Colonic mucosa (tissue), 4 donors: Measurements from ENCODE around the gene MOCOS. TPM values are rescaled to one million over a fixed set of nuclear protein-coding genes. Genes with fewer than 3 reads are reported as not detected.
"Not testable (repeated sequence)": the region's sequence is repeated elsewhere in the genome, so short reads cannot be mapped to it uniquely, and the experiment has no call there.

Source experiments
- DNase-seq: peaks from one replicate; pipeline ENCODE4 v3.0.0-alpha.2; 2020
- H3K27ac ChIP-seq: fragments of 200-600 bp; one replicate; pipeline ENCODE4 v1.8.0; 2021
- H3K27me3 ChIP-seq: fragments of 200-600 bp; one replicate; pipeline ENCODE4 v1.8.0; 2021
- H3K36me3 ChIP-seq: fragments of 200-600 bp; one replicate; pipeline ENCODE4 v1.8.0; 2021
- H3K4me1 ChIP-seq: fragments of 200-600 bp; one replicate; pipeline ENCODE4 v1.8.0; 2021; ENCODE audit warnings: mild to moderate bottlenecking
- H3K4me3 ChIP-seq: fragments of 200-600 bp; one replicate; pipeline ENCODE4 v1.8.0; 2021
- H3K9ac ChIP-seq, 2 donors: one replicate each; pipeline ENCODE4 v1.7.0; 2013; ENCODE audit warnings: control low read depth in 2 of 2, low read depth in 2 of 2, low read length in 2 of 2
- H3K9me3 ChIP-seq: fragments of 200-600 bp; one replicate; pipeline ENCODE4 v1.8.0; 2021
- intact Hi-C: fragments of 100-400 bp; cut with DNase I; formaldehyde crosslinking; loops from one replicate; pipeline ENCODE4 v1.14.1; 2022
- total RNA-seq, 2 donors: library from RNA; stranded (reverse); fragmentation: NEBNext Ultra II Directional in 1 of 2; extraction: Animal tissue kit (Norgen Biotek cat#: 25700) in 1 of 2; gene quantifications; one replicate each; pipeline ENCODE4 v1.2.1, GENCODE V29; 2021
- TF ChIP-seq, protein P1 (sequence below): fragments of 200-600 bp; IDR thresholded peaks from one replicate; pipeline ENCODE4 v1.8.0; 2022; ENCODE audit warnings: antibody characterized with exemption, mild to moderate bottlenecking
- donor health status: healthy.
- donor health status: DM: no; HTN: no; CAD: no.
- donor health status: DM: no; HTN: no; CAD: no.

MOCOS gene
- total RNA-seq, 2 donors from 2014 or later = 6.8 to 10.0 TPM

DNA sequence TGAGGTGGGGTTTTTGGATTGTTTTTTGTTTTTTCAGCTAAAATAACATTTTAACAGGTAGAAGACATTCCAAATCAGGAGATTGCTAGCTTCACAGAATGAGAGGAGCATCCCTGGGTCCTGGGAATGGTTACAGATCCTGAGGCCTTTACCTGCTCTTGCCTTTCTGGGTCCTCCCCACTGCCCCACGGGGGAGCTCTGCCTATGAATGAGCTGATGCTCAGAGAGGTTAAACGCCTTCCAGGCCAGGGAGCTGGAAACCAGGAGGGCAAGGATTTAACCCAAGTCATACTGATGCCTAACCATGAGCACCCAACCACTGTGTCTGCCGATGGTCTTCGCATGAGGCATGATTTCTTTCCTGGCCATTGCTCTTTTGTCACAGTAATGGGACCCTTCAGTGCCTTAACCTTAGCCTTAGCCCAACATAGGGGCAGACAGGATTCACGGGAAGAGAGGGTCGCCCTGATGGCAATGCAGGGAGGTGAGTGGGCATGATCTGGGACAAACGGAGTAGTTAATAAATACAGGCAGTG, 16.1 kb downstream of the MOCOS start:
- DNase-seq = no peak
- no peak overlapping the region for H3K4me3 ChIP-seq
- no peaks in the 10 kb centered on the region for H3K27me3 ChIP-seq
- no peaks in the 10 kb centered on the region for H3K9me3 ChIP-seq
- no peaks in the 10 kb centered on the region for H3K4me1 ChIP-seq
- no peaks in the 10 kb centered on the region for H3K36me3 ChIP-seq
- TF ChIP-seq, protein P1, sequence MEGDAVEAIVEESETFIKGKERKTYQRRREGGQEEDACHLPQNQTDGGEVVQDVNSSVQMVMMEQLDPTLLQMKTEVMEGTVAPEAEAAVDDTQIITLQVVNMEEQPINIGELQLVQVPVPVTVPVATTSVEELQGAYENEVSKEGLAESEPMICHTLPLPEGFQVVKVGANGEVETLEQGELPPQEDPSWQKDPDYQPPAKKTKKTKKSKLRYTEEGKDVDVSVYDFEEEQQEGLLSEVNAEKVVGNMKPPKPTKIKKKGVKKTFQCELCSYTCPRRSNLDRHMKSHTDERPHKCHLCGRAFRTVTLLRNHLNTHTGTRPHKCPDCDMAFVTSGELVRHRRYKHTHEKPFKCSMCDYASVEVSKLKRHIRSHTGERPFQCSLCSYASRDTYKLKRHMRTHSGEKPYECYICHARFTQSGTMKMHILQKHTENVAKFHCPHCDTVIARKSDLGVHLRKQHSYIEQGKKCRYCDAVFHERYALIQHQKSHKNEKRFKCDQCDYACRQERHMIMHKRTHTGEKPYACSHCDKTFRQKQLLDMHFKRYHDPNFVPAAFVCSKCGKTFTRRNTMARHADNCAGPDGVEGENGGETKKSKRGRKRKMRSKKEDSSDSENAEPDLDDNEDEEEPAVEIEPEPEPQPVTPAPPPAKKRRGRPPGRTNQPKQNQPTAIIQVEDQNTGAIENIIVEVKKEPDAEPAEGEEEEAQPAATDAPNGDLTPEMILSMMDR = no peak
- H3K27ac ChIP-seq = no peak overlapping the region
- H3K9ac ChIP-seq = no peak overlapping the region
- intact Hi-C loops = no loop called here

DNA sequence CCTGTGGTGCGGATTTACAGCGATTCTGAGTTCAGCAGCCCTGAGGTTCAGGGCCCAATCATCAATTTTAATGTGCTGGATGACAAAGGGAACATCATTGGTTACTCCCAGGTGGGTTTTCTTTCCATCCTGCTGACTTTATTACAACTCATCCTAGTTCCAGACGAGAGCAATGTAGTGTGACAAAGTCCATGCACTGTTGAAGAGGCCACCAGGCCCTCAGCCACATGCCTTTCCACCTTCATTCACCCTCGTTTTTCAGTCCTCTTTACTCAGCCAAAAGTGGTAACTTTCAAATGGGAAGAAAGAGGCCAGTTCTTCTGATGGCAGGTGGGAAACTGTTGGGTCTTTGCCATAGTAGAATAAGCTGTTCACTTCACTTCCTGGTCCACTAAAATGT, 17.9 kb downstream of the MOCOS start:
- H3K36me3 ChIP-seq = no peaks in the 10 kb centered on the region
- H3K9me3 ChIP-seq = no peaks in the 10 kb centered on the region
- H3K9ac ChIP-seq = no peak overlapping the region
- no peak for DNase-seq
- no peaks in the 10 kb centered on the region for H3K27me3 ChIP-seq
- H3K4me3 ChIP-seq = no peak overlapping the region
- H3K27ac ChIP-seq = no peak overlapping the region
- intact Hi-C loops = no loop called here
- no peaks in the 10 kb centered on the region for H3K4me1 ChIP-seq
- TF ChIP-seq, protein P1 = no peak

DNA sequence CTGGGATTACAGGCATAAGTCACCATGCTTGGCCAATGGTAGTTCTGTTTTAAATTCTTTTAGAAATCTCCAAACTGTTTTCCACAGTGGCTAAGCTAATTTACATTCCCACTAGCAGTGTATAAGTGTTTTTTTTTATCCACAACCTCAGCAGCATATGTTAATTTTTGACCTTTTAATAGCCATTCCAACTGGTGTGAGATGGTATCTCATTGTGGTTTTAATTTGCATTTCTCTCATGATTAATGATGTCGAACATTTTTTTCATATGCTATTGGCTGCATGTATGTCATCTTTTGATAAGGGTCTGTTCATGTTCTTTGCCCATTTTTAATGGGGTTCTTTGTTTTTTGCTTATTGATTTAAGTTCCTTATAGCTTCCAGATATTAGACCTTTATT, 20.0 kb downstream of the MOCOS start:
- Histone ChIP-seq H3K27ac (no peak overlapping the region), H3K4me3 (no peak overlapping the region), H3K27me3 (no peaks in the 10 kb centered on the region), H3K9me3 (no peaks in the 10 kb centered on the region), H3K4me1 (no peaks in the 10 kb centered on the region), H3K9ac (no peak overlapping the region), H3K36me3 (no peaks in the 10 kb centered on the region)
- TF ChIP-seq, protein P1 = no peak
- no peak for DNase-seq
- intact Hi-C loops = no loop called here

DNA sequence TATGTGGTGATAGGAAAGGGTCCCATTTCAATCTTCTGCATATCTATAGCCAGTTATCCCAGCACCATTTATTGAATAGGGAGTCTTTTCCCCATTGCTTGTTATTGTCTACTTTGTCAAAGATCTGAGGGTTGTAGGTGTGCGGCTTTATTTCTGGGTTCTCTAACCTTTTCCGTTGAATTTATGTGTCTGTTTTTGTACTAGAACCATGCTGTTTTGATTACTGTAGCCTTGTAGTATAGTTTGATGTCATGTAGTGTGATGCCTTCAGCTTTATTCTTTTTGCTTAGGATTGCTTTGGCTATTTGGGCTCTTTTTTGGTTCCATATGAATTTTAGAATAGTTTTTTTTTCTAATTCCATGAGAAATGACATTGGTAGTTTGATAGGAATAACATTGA, 20.7 kb downstream of the MOCOS start:
- intact Hi-C loops, H3K9ac ChIP-seq, H3K36me3 ChIP-seq, H3K4me3 ChIP-seq, H3K4me1 ChIP-seq, H3K9me3 ChIP-seq, H3K27me3 ChIP-seq, H3K27ac ChIP-seq, DNase-seq: not testable (repeated sequence)

DNA sequence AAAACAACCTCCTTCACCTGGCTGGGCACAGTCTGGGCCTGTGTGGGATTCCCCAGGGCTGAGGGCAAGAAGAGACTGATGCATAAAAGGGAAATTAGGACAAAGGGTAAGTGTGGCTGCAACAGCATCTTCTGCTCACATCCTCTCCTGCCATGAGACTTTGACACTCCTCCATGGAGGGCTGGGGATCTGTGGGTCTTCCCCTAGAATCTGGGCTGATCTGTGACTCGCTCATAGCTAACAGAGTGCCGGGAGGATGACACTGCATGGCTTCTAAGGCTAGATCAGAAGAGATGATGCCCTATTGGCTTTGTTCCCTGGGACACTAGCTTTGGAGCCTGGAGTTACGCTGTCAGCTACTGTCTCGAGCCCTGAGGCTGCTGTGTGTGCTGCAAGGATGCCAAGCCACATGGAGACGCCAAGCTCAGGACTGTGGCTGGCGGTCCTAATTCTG, 24.3 kb downstream of the MOCOS start:
- intact Hi-C loops = no loop called here
- Histone ChIP-seq H3K4me3 (no peak overlapping the region), H3K4me1 (no peaks in the 10 kb centered on the region), H3K9me3 (no peaks in the 10 kb centered on the region), H3K27me3 (no peaks in the 10 kb centered on the region), H3K9ac (no peak overlapping the region), H3K36me3 (no peaks in the 10 kb centered on the region), H3K27ac (no peak overlapping the region)
- TF ChIP-seq, protein P1 = no peak
- DNase-seq = no peak

DNA sequence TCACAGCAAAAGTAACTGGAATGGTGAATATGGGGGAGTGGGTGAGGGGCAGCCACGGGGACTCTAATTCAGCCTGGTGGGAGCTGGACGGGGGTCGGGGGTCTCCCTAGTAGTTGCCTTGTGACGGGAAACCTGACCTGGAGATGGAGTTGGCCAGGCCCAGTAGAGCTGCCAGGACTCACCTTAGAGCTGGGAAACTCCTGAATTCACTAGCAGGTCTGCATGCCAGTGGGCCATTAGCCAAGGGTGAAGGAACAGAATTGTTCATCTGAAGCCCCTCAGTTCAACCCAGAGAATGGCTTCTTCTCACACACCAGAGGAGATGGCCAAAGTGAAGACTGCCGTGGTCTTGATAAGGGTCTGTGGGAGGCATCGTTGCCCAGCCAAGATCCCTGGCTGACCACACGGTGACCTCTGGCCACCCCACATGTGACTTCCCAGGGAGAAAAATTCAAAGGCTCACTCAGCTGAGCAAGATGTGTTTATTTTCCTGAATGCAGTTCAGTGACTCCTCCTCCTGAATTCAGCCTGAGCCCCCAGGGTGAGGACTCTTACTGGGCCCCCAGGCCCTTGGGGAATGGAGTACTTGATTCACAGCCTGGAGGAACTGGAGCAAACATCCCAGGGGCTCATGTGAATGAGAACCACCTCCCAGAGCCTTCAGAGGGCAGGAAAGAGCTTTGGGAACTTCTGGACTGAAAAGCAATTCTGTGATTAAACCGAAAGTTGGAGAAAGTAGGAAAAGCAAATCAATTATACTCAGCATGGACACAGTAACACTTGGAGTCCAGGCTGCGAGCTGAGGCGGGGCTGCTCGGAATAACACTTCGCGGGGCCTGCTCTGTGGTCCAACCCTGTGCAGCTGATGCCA, 25.2 kb downstream of the MOCOS start:
- H3K36me3 ChIP-seq = no peaks in the 10 kb centered on the region
- no peak overlapping the region for H3K9ac ChIP-seq
- no peaks in the 10 kb centered on the region for H3K4me1 ChIP-seq
- H3K27ac ChIP-seq = no peak overlapping the region
- intact Hi-C loops = no loop called here
- no peak for DNase-seq
- no peak overlapping the region for H3K4me3 ChIP-seq
- TF ChIP-seq, protein P1 = no peak
- H3K9me3 ChIP-seq = no peaks in the 10 kb centered on the region
- no peaks in the 10 kb centered on the region for H3K27me3 ChIP-seq
